Kidney epithelial cell (primary cell): ENCODE measurements around the gene KCNH1. TPM values are rescaled to one million over a fixed set of nuclear protein-coding genes. Genes with fewer than 3 reads are reported as not detected.
"Not testable (repeated sequence)": the region's sequence is repeated elsewhere in the genome, so short reads cannot be mapped to it uniquely, and the experiment has no call there.

Experiments used
- DNase-seq: peaks from one replicate; pipeline ENCODE4 v3.0.0-alpha.2; 2010; ENCODE audit warnings: low read depth
- H3K27me3 ChIP-seq: 2 replicates; pipeline ENCODE4 v1.6.0; 2011; ENCODE audit warnings: low read length; ENCODE audit not compliant: control insufficient read depth, insufficient read depth
- H3K36me3 ChIP-seq: 2 replicates; pipeline ENCODE4 v1.5.1; 2011; ENCODE audit warnings: low read length; ENCODE audit not compliant: control insufficient read depth, insufficient read depth
- H3K4me3 ChIP-seq: 2 replicates; pipeline ENCODE4 v1.5.1; 2011; ENCODE audit warnings: low read depth, mild to moderate bottlenecking, control low read depth, low read length
- CTCF ChIP-seq: IDR thresholded peaks from 2 replicates; pipeline ENCODE4 v1.5.1; 2011; ENCODE audit warnings: mild to moderate bottlenecking, moderate library complexity, low read length, control low read depth, inconsistent platforms; ENCODE audit not compliant: insufficient read depth, poor library complexity, severe bottlenecking
- total RNA-seq: library from RNA; depleted of rRNA; stranded (reverse); fragments of >200 nt; gene quantifications from 2 replicates; pipeline ENCODE4 v1.2.3, GENCODE V29; 2015

Gene KCNH1
- total RNA-seq, 1 donor from 2014 or later = 14.3 TPM

- DNase-seq = no peak
- H3K27me3 ChIP-seq = no peaks in the 10 kb centered on the region
- no peaks in the 10 kb centered on the region for H3K36me3 ChIP-seq
- no peak overlapping the region for H3K4me3 ChIP-seq
- TF ChIP-seq CTCF = no peak
Observed at GRCh38 chr1:210669951-210670350, 464.0 kb downstream of the KCNH1 start.

- H3K36me3 ChIP-seq = no peaks in the 10 kb centered on the region
- no peak overlapping the region for H3K4me3 ChIP-seq
- H3K27me3 ChIP-seq = no peaks in the 10 kb centered on the region
- DNase-seq = no peak
- TF ChIP-seq CTCF = no peak
Observed at GRCh38 chr1:210663730-210664573, 470.0 kb downstream of the KCNH1 start.

DNA sequence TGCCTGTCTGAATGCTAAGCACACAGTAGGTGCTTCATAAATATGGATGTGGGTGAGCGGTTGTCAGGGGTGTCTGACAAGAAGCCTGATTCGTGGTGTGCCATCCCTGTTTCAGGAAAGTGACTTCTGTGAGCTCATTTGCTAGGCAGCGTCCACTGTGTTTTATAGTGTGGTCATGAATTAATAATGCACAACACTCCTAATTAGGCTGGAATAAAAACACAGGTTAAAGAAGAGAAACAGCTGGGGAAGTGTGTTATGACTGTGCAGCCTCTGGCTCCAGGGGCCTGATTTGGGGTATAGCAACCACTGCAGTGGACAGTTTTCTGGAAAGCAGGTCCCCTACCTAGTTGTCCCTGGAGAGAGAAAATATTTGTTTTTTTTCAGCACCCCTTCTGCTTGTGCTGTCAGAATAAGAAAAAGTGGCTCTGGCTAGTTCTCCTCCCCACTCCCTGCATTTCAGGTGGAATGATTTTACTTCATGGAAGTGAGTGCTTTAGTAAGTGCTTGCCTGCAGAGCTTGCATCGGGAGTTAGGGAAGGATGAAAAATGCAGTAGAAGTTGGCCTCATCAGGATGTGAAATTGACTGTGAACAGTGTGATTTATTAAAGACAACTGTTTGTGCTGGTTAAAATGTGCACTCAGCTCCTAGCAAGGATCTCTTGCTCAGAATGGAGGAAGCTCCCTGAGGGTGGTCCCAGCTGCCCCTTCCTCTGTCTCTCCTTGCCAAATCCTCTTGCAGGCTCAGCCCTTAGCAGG lies 471.5 kb downstream of the KCNH1 start:
- H3K36me3 ChIP-seq = no peaks in the 10 kb centered on the region
- H3K27me3 ChIP-seq = no peaks in the 10 kb centered on the region
- TF ChIP-seq CTCF = no peak
- H3K4me3 ChIP-seq = no peak overlapping the region
- no peak for DNase-seq

DNA sequence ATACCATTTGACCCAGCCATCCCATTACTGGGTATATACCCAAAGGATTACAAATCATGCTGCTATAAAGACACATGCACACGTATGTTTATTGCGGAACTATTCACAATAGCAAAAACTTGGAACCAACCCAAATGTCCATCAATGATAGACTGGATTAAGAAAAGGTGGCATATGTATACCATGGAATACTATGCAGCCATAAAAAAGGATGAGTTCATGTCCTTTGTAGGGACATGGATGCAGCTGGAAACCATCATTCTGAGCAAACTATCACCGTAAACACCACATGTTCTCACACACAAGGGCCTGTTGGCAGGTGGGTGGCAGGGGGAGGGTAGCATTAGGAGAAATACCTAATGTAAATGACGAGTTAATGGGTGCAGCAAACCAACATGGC lies 472.4 kb downstream of the KCNH1 start:
- H3K4me3 ChIP-seq, H3K27me3 ChIP-seq, DNase-seq, H3K36me3 ChIP-seq: not testable (repeated sequence)

DNA sequence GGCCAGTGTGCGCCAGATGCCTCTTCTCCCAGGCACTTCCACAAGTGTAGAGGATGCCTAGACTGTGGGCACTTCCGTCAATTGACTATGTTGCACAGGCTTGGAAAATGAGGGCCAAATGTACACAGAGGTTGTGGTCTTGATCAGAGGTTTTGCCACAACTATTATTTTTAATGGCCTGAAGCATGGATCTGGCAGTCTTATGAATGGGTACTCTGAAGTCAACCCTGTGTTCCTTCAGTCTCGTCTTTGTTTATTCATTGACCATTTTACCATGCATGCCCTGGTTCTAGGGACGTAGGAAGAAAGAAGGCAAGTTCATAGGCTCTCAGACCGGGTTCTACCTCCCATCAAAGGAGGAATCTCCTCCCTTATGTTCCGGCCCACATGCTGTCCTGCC lies 476.1 kb downstream of the KCNH1 start:
- Histone ChIP-seq H3K4me3 (no peak overlapping the region), H3K36me3 (no peaks in the 10 kb centered on the region), H3K27me3 (no peaks in the 10 kb centered on the region)
- TF ChIP-seq CTCF = no peak
- no peak for DNase-seq

DNA sequence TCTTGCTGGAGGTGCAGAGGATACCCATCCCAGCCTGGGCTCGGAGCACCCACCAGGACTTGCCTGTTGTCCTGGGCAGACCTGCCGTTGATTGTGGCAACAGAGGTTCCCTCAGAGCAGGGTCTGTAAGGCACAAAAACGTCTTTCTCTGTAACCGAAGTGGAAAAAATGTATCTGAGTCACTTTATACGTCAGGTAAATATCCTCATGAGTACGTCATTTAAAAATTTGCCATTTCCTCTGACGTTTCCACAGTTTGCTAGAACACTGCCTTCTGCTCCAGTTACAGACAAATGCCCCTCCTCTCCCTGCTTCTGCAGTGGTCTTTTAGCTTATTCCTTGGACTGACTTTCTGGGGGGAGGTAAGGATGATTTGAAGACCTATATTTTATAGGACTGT lies 478.4 kb downstream of the KCNH1 start:
- no peak for DNase-seq
- Histone ChIP-seq H3K27me3 (no peaks in the 10 kb centered on the region), H3K4me3 (no peak overlapping the region), H3K36me3 (no peaks in the 10 kb centered on the region)
- TF ChIP-seq CTCF = no peak
